ENCODE measurements around the gene C20orf96. TPM values are rescaled to one million over a fixed set of nuclear protein-coding genes. Genes with fewer than 3 reads are reported as not detected.

Gene C20orf96
- total RNA-seq, 1 donor from 2014 or later = 5.4 TPM

DNA sequence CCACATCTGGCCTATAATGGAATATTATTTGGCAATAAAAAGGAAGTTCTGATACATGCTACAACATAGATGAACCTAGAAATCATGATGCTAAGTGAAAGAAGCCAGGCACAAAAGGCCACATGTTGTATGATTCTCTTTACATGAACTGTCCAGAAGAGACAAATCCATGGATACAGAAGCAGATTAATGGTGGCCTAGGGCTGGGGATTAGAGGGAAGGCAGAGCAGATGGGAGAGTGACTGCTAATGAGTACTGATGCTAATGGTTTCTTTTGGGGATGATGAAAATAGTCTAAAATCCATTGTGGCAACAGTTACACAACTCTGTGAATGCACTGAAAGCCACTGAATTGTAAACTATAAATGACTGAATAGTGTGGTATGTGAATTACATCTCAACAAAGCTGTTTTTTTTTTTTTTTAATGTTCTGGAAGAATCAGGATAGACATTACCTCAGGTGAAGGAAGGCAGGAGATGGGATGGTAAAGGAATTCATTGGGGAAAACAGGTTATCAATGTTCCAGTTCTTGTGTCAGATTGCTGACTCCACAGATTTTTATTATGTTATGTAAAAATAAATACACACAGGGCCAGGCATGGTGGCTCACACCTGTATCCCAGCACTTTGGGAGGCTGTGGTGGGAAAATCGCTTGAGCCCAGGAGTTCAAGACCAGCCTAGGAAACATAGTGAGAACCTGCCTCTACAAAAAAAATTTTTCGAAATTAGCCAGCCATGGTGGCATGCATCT is 25.9 kb upstream of the C20orf96 start:
- intact Hi-C loops (cut with DNase I) = no loop called here
- no peak for DNase-seq (ENCODE audit: missing footprints)
- no peak for ATAC-seq

DNA sequence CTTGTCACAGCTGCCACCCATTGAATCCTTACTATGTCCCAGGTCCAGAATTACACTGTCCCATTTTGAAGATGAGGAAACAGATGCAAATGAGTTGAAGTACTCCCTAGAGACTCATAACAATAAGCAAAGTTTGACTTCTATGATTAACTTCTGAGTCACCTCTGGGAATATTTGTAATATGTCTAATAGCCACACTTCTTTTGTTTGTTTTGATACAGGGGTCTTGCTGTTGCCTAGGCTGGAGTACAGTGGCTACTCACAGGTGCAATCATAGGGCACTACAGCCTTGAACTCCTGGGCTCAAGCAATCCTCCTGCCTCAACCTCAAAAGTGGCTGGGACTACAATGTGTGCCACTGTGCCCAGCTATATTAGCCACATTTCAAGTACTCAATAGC is 23.4 kb upstream of the C20orf96 start:
- ATAC-seq (no peak), DNase-seq (ENCODE audit: missing footprints) (no peak)
- intact Hi-C loops (cut with DNase I) = no loop called here

DNA sequence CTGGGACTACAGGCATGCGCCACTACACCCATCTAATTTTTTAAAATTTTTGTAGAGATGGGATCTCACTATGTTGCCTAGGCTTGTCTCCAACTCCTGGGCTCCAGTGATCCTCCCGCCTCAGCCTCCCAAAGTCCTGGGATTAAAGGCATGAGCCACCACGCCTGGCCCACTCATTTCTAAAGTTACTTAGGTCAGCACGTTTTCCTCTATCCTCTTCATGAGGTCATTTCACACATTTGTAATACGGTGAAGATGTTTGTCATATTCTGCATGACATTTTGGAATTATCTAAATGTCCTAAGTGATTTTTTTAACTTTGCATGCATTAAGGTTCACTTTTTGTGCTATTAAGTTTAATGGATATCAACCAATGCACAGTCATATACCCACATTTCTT is 22.9 kb upstream of the C20orf96 start:
- no peak for DNase-seq (ENCODE audit: missing footprints)
- intact Hi-C loops (cut with DNase I) = no loop called here
- no peak for ATAC-seq

GRCh38 chr20:312866-313265 is 22.3 kb upstream of the C20orf96 start:
- DNase-seq (ENCODE audit: missing footprints) = no peak
- no peak for ATAC-seq
- intact Hi-C loops (cut with DNase I) = no loop called here

DNA sequence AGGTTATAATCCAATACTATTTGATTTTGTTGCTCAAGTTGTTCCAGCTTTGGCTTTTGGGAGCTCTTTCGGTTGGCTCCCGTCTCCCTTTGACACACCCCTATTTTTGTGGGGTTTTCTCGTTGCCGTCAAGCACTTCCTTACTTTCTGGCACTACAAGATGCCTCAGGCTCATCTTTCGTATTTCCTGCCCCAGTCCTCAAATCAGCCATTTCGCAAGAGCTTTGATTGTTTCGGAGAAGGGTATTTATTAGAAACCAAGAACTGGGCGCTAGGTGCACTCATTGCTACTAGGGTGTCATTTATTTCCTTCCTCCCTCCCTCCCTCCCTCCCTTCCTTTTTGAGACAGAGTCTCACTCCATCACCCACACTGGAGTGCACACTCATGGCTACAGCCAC is 21.5 kb upstream of the C20orf96 start:
- intact Hi-C loops (cut with DNase I) = no loop called here
- DNase-seq (ENCODE audit: missing footprints) = no peak
- no peak for ATAC-seq

DNA sequence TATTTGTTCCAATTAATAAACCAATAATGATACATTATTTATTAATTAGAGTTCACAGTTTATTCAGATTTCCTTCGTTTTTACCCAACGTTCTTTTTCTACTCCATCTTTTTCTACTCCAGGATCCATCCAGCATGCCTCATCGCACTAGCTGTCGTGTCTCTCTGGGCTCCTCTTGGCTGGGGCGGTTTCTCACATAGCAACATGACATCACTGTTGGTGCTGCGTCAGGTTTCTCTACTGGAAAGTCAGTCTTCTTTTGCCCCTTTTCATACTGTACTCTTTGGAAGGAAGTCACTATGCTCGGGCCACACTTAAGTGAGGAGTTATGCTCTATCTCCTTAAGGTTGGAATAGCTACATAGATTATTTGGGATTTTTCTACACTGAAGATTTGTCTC is 21.1 kb upstream of the C20orf96 start:
- no peak for ATAC-seq
- intact Hi-C loops (cut with DNase I) = loop anchor here (2.0 kb wide), 1 partner anchor 15 kb away; the partner anchor contains the start of gene ZCCHC3
- DNase-seq (ENCODE audit: missing footprints) = no peak

- no peak for DNase-seq (ENCODE audit: missing footprints)
- no peak for ATAC-seq
- intact Hi-C loops (cut with DNase I) = loop anchor here (2.0 kb wide), 1 partner anchor 14 kb away; the partner anchor contains the start of gene ZCCHC3
These were observed 20.1 kb upstream of the C20orf96 start for GRCh38 chr20:310645-311044.

DNA sequence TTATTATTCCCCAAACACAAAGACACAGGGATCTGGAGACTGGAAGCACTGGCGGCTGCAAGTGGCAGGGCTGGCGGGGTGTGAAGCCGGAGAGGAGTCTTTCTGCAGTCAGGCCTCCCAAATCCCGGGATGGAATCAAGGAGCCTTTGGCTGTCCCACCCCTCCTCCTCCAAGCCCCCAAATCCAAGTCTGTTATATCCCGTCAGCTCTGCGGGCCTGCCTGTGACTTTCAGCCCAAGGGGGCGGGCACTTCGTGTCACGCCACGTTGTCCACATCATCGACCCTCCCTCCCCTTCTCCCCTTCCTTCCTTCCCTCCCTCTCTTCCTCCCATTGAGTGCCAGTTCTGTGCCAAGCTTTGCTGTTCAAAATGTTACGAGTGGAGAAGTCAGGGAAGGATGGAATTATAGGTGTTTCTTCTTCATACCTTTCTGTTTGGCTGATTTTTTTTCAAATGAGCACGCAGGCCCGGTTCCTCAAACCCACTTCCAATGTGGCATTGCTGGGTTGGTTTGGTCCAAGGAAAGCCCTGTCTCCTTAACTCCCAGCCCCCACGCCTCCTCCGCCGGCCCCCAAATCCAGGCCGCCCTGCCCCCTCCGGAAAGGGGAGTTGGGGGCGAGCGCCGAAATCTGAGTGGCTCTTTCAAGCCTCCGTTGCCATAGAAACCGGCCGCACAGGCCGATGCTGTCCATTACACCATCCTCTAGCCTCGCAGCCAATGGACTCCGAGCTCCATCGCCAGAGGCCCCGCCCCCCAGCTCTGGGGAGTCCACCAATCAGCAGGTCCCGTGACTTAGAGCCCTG is 19.5 kb upstream of the C20orf96 start:
- intact Hi-C loops (cut with DNase I) = loop anchor here (2.0 kb wide), 1 partner anchor 13 kb away; the partner anchor contains the start of gene ZCCHC3
- DNase-seq (ENCODE audit: missing footprints) (peak; percentile 98), ATAC-seq (peak; percentile 100)

GRCh38 chr20:309306-309840 is 18.8 kb upstream of the C20orf96 start:
- ATAC-seq (no peak), DNase-seq (ENCODE audit: missing footprints) (no peak)
- intact Hi-C loops (cut with DNase I) = no loop called here

DNA sequence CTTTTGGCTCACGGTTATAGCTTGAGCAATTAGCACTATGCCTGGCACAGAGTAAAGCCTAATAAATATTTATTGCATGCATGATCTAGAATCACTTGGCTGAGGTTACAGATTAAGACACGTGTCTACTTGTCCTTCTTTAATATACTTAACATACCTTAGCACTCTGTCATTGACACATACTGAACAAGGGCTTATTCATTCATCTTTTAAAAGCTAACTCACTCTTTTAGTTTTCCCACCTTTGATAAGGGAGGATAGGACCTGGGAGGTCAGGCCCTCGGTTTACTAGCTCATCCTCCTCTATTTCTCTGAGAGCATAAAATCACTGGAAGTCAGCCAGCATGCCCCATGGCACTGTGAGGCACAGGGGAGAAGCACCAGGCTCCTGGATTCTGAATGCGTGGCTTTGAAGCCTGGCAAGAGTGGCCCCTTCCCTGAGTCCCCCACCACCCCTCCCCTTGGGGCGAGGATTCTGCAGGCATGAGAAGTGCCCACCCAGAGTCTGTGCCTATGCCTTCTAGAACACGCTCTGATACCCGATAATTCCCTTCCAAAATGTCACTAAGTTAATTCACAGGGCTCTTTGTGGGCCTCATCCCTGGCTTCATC is 18.0 kb upstream of the C20orf96 start:
- intact Hi-C loops (cut with DNase I) = no loop called here

GRCh38 chr20:305745-306144 is 15.2 kb upstream of the C20orf96 start:
- intact Hi-C loops (cut with DNase I) = no loop called here
- ATAC-seq (no peak), DNase-seq (ENCODE audit: missing footprints) (no peak)

More for the DNA sequence above, 18.0 kb upstream of the C20orf96 start:
- ATAC-seq (no peak), DNase-seq (ENCODE audit: missing footprints) (no peak)

DNA sequence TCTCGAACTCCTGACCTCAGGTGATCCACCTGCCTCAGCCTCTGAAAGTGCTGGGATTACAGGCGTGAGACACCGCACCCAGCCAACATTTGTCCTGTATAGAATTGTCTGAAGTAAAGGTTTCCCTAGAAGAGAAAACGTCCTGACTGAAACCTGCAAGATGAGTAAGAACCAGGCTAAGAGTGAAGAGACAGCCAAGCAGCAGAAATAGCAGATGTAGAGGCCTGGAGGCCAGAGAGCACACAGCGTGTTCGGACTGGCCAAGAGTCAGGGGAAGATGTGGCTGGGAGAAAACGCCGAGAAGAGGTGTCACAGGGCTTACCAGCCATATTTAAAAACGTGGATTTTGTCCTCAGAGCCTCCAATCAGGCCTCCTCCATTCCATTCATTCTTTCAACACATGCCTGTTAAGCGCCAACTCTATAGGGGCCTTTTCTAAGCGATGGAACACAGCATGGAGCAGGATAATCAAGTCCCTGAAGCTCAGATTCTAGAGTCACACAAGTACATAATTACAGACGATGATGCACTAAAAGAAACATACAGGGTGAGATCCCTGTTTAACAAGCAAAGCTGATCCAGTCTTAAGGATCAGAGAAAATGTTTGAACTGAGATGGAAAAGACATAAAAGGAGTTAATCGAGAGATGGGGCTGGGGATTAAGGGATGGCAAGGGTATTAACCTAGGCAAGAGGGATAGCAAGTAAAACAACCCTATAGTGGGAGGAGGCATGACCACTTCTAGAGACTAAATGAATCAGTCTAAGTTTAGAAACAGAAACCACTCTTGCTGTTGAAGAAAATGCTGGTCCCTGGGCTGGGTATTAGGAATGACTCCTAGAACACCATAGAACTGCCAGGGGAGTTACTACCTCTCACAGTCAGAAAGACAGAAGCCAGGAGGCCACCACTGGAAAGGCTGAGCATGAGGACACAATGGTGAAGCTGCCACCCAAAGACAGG is 11.6 kb upstream of the C20orf96 start:
- DNase-seq (ENCODE audit: missing footprints) (no peak), ATAC-seq (no peak)
- intact Hi-C loops (cut with DNase I) = no loop called here

- intact Hi-C loops (cut with DNase I) = no loop called here
- no peak for DNase-seq (ENCODE audit: missing footprints)
- ATAC-seq = no peak
These were observed 9.9 kb upstream of the C20orf96 start for GRCh38 chr20:300345-300990.

DNA sequence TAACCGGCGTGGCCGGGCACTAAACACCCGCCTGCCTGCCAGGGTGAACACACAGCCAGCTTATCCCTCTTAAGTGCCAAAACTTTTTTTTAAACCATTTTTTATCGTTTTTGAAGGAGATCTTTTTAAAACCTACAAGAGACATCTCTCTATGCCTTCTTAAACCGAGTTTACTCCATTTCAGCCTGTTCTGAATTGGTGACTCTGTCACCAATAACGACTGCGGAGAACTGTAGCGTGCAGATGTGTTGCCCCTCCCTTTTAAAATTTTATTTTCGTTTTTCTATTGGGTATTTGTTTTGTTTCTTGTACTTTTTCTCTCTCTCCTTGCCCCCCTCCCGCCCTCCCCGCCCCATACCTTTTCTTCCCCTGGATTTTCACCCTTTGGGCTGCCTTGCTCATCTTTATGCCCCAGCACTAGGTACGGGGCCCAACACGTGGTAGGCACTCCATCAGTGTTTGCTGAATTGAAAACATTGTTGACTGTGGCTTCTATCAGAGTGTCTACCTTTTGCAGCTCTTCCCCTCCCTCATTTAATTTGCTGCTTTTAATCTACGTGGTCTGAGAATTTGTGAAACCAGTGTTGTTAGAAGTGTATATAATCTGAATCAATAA is 8.3 kb upstream of the C20orf96 start:
- no peak for ATAC-seq
- intact Hi-C loops (cut with DNase I) = no loop called here

GRCh38 chr20:297925-298775 is 7.6 kb upstream of the C20orf96 start:
- intact Hi-C loops (cut with DNase I) = loop anchor here (1.0 to 2.0 kb wide), 2 partner anchors 13 to 26 kb away; no protein-coding TSS in a partner anchor
- peak; percentile 46 for ATAC-seq
- peak; percentile 89 for DNase-seq (ENCODE audit: missing footprints)

More for the DNA sequence above, 8.3 kb upstream of the C20orf96 start:
- no peak for DNase-seq (ENCODE audit: missing footprints)
